ENCODE measurements around the gene STXBP2.

STXBP2 gene

DNA sequence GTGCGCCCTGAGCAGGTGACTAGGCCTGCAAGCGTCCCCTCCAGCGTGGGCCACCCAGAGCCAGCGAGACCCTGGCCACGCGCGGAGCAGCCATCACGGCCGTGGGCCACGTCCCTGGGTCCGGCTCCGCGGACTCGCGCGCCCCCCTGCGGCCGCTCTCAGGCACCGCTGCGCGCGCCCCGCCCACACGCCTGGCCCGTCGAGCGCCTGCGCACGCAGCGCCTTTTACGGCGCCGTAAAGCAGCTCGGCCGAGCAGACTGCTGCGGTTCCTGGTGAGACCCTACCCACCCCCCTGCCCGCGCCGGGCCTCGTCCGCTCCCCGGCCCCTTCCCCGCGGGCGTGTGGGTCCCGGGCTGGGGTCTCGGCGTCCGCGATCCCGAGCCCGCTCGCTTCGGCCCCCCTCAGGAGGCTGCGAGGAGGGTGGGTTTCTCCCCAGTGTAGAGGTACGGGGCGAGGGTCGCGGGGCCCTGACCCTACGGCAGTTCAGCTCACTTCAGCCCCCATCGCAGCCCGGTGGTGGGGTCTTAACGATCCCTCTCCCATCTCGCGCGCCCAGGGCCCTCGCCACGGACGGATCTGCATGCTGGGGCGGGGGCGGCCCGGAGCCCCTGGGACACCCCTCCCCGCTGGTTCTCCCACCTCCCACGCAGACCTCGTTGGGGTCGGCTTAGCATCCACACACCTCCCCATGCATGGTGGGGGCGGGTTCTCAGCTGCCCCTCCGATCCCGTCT, 43.9 kb downstream of the STXBP2 start, which contains the start of gene TRAPPC5:
TSS of gene TRAPPC5 (plus strand) at position 228 of the 734 bp plus-strand sequence. CDS start 1,421 bp downstream, outside the sequence.
- Histone ChIP-seq H3K4me3 (ENCODE audit: low read depth, low read length) (peak within 1 kb of the TSS; percentile 91), H3K36me3 (ENCODE audit: control insufficient read depth in 2 of 2, insufficient read depth in 1 of 2, low read length in 2 of 2) (peaks cover 3 to 18% of the 10 kb centered on the region in 2 experiments; a peak in 2 of 3 replicates), H3K9me3 (ENCODE audit: control insufficient read depth, insufficient read depth, low read depth, low read length) (no peaks in the 10 kb centered on the region), H3K4me1 (ENCODE audit: control insufficient read depth, insufficient read depth, low read length) (no peaks in the 10 kb centered on the region), H3K27ac (ENCODE audit: extremely low read depth, low read depth, low read length) (peak within 1 kb of the TSS; percentile 79; the same call in 1 of the 2 replicates)
- CTCF ChIA-PET, result interaction anchor here (0.5 to 2.0 kb wide), 40 partner anchors 10 to 612 kb away, joined by 3 to 23 read pairs (median 4); partner anchors contain the start of genes PET100 and RETN
- POLR2A ChIA-PET, result interaction anchor here (0.5 to 1.2 kb wide), 8 partner anchors 8 to 314 kb away, joined by 3 to 10 read pairs (median 3); partner anchors contain the start of gene RETN
- 0 out of 2 replicates have a peak, but pooled peaks have one; percentile 36 for TF ChIP-seq ZBTB48 (tag by site-specific recombination; IDR thresholded peaks at IDR 0.05)
- TF ChIP-seq ZNF239 (tag by site-specific recombination; IDR thresholded peaks at IDR 0.05), result no peak
- no peak for TF ChIP-seq ZNF629 (tag by site-specific recombination; IDR thresholded peaks at IDR 0.05)
- TF ChIP-seq ZNF830 (tag by site-specific recombination; IDR thresholded peaks at IDR 0.05; ENCODE audit: low read depth), result no peak
- TF ChIP-seq, protein P1, sequence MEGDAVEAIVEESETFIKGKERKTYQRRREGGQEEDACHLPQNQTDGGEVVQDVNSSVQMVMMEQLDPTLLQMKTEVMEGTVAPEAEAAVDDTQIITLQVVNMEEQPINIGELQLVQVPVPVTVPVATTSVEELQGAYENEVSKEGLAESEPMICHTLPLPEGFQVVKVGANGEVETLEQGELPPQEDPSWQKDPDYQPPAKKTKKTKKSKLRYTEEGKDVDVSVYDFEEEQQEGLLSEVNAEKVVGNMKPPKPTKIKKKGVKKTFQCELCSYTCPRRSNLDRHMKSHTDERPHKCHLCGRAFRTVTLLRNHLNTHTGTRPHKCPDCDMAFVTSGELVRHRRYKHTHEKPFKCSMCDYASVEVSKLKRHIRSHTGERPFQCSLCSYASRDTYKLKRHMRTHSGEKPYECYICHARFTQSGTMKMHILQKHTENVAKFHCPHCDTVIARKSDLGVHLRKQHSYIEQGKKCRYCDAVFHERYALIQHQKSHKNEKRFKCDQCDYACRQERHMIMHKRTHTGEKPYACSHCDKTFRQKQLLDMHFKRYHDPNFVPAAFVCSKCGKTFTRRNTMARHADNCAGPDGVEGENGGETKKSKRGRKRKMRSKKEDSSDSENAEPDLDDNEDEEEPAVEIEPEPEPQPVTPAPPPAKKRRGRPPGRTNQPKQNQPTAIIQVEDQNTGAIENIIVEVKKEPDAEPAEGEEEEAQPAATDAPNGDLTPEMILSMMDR (tag by site-specific recombination; IDR thresholded peaks at IDR 0.05), result peak; percentile 75
- peak; percentile 49; the same call in 1 of the 2 replicates for TF ChIP-seq KLF9 (tag by site-specific recombination; IDR thresholded peaks at IDR 0.05; ENCODE audit: low read depth)
- TF ChIP-seq, protein P2, sequence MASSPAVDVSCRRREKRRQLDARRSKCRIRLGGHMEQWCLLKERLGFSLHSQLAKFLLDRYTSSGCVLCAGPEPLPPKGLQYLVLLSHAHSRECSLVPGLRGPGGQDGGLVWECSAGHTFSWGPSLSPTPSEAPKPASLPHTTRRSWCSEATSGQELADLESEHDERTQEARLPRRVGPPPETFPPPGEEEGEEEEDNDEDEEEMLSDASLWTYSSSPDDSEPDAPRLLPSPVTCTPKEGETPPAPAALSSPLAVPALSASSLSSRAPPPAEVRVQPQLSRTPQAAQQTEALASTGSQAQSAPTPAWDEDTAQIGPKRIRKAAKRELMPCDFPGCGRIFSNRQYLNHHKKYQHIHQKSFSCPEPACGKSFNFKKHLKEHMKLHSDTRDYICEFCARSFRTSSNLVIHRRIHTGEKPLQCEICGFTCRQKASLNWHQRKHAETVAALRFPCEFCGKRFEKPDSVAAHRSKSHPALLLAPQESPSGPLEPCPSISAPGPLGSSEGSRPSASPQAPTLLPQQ (tag by site-specific recombination; IDR thresholded peaks at IDR 0.05), result peak; percentile 19; the same call in 1 of the 2 replicates
- TF ChIP-seq KLF10 (tag by site-specific recombination; IDR thresholded peaks at IDR 0.05), result peak; percentile 74; the same call in 1 of the 2 replicates
- TF ChIP-seq TCF7L2 (IDR thresholded peaks at IDR 0.05; ENCODE audit: borderline replicate concordance, low read depth, low read length), result peak; percentile 44; the same call in 1 of the 2 replicates
- peak; percentile 81 for TF ChIP-seq YY1 (tag by site-specific recombination; IDR thresholded peaks at IDR 0.05)
- no peak for TF ChIP-seq KLF8 (tag by site-specific recombination; IDR thresholded peaks at IDR 0.05)
- TF ChIP-seq SCRT2 (tag by site-specific recombination; IDR thresholded peaks at IDR 0.05), result 0 out of 2 replicates have a peak, but pooled peaks have one; percentile 98
- peak; percentile 82 for TF ChIP-seq ZFHX2 (tag by site-specific recombination; conservative IDR thresholded peaks at IDR 0.05)
- peak; percentile 76 for TF ChIP-seq ZNF341 (tag by site-specific recombination; IDR thresholded peaks at IDR 0.05; ENCODE audit: low read depth)
- no peak for TF ChIP-seq ZNF610 (tag by site-specific recombination; IDR thresholded peaks at IDR 0.05; ENCODE audit: borderline replicate concordance)
- TF ChIP-seq ZNF138 (tag by site-specific recombination; IDR thresholded peaks at IDR 0.05; ENCODE audit: borderline replicate concordance), result no peak
- 0 out of 2 replicates have a peak, but pooled peaks have one; percentile 11 for TF ChIP-seq ZBTB8A (tag by site-specific recombination; IDR thresholded peaks at IDR 0.05)
- TF ChIP-seq ZNF133 (tag by site-specific recombination; IDR thresholded peaks at IDR 0.05), result no peak
- TF ChIP-seq, protein P3, sequence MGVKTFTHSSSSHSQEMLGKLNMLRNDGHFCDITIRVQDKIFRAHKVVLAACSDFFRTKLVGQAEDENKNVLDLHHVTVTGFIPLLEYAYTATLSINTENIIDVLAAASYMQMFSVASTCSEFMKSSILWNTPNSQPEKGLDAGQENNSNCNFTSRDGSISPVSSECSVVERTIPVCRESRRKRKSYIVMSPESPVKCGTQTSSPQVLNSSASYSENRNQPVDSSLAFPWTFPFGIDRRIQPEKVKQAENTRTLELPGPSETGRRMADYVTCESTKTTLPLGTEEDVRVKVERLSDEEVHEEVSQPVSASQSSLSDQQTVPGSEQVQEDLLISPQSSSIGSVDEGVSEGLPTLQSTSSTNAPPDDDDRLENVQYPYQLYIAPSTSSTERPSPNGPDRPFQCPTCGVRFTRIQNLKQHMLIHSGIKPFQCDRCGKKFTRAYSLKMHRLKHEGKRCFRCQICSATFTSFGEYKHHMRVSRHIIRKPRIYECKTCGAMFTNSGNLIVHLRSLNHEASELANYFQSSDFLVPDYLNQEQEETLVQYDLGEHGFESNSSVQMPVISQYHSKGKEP (tag by site-specific recombination; IDR thresholded peaks at IDR 0.05), result 0 out of 2 replicates have a peak, but pooled peaks have one; percentile 5
- no peak for TF ChIP-seq ZNF214 (tag by site-specific recombination; IDR thresholded peaks at IDR 0.05; ENCODE audit: borderline replicate concordance)
- TF ChIP-seq ZNF324 (tag by site-specific recombination; IDR thresholded peaks at IDR 0.05), result 0 out of 2 replicates have a peak, but pooled peaks have one; percentile 40
- TF ChIP-seq ZNF223 (tag by site-specific recombination; IDR thresholded peaks at IDR 0.05), result no peak
- TF ChIP-seq ZNF677 (tag by site-specific recombination; IDR thresholded peaks at IDR 0.05), result 0 out of 2 replicates have a peak, but pooled peaks have one; percentile 7
- TF ChIP-seq, protein P4, sequence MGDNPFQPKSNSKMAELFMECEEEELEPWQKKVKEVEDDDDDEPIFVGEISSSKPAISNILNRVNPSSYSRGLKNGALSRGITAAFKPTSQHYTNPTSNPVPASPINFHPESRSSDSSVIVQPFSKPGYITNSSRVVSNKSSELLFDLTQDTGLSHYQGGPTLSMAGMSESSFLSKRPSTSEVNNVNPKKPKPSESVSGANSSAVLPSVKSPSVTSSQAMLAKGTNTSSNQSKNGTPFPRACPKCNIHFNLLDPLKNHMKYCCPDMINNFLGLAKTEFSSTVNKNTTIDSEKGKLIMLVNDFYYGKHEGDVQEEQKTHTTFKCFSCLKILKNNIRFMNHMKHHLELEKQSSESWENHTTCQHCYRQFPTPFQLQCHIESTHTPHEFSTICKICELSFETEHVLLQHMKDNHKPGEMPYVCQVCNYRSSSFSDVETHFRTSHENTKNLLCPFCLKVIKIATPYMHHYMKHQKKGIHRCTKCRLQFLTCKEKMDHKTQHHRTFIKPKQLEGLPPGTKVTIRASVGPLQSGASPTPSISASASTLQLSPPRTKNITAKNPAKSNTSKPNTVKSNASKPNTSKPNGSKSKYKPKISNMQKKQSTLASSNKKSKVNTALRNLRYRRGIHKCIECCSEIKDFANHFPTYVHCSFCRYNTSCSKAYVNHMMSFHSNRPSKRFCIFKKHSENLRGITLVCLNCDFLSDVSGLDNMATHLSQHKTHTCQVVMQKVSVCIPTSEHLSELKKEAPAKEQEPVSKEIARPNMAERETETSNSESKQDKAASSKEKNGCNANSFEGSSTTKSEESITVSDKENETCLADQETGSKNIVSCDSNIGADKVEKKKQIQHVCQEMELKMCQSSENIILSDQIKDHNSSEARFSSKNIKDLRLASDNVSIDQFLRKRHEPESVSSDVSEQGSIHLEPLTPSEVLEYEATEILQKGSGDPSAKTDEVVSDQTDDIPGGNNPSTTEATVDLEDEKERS (tag by site-specific recombination; IDR thresholded peaks at IDR 0.05), result no peak
- peak; percentile 62; the same call in 1 of the 2 replicates for TF ChIP-seq ZNF596 (tag by site-specific recombination; IDR thresholded peaks at IDR 0.05)
- TF ChIP-seq SALL2 (tag by site-specific recombination; IDR thresholded peaks at IDR 0.05; ENCODE audit: borderline replicate concordance), result no peak
- TF ChIP-seq GLIS1 (tag by site-specific recombination; IDR thresholded peaks at IDR 0.05), result peak; percentile 9; the same call in 1 of the 2 replicates
- peak; percentile 79 for TF ChIP-seq EGR2 (tag by site-specific recombination; IDR thresholded peaks at IDR 0.05; ENCODE audit: low read depth)
